NCI-H2107 treated with DMSO at 0.1 percent for 48 hours (cell line): Measurements from ENCODE around the gene LOXHD1.
A peak's percentile ranks its signal among the peaks of the same experiment; 100 is the strongest.

Experiments used
- DNase-seq: peaks from one replicate; lab custom pipeline; 2025; ENCODE audit not compliant: unreplicated experiment; lab: John Stamatoyannopoulos, UW

Gene LOXHD1

DNA sequence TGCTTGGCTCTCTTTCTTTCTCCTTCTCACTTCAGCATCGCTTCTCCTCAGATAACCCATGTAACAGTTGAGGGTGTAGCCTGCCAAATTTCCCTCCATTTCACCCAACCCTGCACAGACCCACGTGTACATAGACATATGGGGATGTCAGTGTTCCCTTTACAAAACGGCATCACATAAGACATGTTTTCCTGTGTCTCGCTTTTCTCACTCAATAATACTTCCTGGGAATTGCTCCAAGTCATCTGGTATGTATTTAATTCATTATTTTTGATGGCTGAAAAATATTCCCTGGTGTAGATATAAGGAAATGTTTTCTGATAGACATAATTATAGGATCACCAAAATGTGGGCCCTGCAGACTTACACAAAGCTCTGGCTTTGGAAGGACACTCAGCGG lies 176.8 kb downstream of the LOXHD1 start:
- no peak for DNase-seq

GRCh38 chr18:46478796-46479195 lies 178.2 kb downstream of the LOXHD1 start:
- peak; percentile 42 for DNase-seq

DNA sequence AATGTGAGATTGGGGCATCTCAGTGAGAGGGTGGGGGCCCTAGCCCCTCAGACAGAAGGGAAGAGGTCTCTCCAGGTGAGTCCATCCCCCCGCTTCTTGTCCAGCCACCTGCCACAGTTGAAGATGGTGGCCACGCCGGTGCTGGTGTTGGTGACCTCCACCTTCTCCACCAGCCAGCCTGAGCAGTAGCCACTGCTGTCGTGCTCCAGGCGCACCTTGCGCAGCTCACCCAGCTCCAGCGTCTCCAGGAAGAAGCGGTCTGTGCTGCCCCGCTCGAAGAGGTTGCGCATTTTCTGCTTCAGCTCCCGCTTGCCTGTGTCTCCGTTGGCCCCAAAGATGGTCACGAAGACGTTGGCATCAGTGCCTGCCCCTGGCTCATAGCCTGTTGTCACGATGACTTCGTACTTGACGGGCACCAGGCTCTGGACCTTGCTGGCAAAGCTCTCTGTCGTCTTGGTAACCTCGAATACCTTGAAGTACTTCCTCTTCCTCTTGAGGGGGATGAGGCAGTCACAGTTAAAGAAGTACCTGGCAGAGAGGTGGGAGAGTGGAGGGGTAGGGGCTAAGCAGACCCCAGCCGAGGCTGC lies 179.5 kb downstream of the LOXHD1 start:
- DNase-seq, result no peak

DNA sequence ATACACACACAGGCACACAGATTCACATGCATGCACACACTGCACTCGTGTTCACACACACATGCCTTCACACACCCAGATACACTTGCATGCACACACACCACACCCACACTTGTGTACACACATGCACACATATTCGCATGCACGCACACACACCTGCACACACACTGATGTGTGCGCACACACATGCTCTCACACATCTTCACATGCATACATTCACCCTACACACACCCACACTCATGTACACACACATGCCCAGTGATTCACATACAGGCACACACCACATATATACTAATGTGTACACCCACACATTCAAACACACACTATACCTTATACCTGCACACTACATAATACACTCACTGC lies 181.6 kb downstream of the LOXHD1 start:
- DNase-seq, result no peak

GRCh38 chr18:46474487-46475389 lies 182.3 kb downstream of the LOXHD1 start:
- DNase-seq, result peak; percentile 92

DNA sequence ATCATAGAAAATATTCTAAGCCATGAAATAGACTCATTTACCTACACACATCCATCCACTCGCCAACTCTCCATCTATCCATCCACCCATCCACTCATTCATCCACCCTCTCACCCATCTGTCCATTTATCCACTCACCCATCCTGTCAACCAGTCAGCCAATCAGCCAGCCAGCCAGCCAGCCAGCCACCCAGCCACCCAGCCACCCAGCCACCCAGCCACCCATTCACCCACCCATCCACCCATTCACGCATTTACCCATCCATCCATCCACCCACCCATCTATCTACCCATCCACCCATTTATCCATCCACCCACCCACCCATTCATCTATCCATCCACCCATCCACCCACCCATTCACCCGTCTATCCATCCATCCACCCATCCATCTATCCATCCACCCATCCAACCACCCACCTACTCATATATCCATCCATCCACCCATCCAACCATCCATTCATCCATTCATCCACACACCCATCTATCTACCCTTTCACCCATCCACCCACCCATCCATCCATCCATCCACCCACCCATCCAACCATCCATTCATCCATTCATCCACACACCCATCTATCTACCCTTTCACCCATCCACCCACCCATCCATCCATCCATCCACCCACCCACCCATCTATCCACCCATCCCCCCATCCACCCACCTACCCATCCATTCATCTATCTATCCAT lies 185.1 kb downstream of the LOXHD1 start:
- no peak for DNase-seq

GRCh38 chr18:46470714-46471113 lies 186.3 kb downstream of the LOXHD1 start:
- no peak for DNase-seq

- DNase-seq, result peak; percentile 88
Observed at GRCh38 chr18:46469186-46469915, 187.7 kb downstream of the LOXHD1 start.

DNA sequence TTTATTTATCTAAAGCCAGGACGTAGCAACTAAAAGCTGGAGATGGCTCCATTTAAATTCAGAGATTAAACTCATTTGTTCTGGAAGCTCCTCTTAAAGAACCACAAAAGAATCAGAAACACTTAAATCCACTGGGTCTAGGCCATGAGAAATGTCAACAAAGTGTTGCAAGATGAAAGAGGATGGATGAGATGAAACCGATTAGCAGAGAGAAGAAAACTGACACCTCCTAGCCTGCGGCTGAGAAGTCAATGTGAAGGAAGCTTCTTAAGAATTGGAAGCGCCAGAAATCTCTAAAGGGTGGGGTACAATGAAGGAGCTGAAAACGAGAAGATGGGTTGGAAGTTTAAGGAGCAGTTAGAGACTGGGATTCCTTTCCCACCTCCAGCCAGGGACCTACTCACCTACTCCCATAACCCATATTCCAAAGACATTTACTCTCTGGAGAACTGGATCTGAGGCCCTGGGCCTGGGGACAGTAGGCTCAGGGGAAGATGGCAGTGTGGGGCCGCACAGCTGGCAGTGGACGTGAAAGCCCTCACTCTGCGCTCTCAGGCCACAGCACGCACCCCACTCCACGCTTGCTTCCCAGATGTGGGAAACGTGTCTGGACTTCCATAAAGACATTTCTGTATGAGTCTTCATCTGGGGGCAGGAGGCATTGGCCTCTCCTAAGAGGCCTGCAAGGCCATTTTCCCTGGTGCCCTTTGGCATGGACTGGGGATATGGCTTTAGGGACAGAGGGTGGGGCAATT lies 188.4 kb downstream of the LOXHD1 start:
- peak; percentile 21 for DNase-seq

DNA sequence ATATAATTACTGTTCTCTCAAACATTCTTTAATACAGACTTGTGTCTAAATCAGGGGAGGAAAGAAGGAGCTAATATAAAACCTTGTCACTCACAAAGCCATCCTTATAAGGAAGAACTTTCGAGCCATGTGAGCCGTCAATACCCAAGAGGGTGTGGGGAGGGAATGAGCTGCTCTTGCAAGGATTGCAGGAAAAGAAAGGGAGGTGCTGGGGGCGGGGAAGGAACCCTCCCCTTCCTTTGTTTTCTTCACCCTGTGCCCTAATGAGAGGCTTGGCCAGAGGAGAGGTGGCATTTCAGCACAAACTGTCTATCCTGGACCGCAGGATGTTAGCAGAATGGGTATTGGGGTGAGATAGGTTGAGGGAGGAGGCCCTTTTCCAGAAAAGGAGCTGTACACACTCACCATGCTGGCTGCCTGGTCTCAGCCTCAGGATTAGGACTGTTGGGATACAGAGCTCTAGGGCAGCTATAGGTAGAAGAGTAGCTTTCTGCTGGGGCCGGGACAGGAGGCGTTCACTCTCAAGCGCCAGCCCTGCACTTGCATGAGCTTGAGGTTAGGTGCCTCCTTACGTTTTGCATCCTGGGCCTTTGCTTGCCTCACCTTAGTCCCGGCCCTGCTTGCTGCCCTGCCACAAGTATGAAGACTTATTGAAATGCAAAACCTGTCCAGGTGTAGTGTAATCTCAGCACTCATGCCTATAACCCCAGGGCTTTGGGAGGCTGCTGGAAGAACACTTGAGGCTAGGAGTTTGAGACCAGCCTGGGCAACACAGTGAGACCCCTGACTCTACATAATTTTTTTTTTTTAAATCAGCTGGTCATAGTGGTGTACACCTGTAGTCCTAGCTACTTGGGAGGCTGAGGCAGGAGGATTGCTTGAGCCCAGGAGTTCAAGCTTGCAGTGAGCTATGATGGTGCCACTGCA lies 190.5 kb downstream of the LOXHD1 start:
- DNase-seq, result no peak

DNA sequence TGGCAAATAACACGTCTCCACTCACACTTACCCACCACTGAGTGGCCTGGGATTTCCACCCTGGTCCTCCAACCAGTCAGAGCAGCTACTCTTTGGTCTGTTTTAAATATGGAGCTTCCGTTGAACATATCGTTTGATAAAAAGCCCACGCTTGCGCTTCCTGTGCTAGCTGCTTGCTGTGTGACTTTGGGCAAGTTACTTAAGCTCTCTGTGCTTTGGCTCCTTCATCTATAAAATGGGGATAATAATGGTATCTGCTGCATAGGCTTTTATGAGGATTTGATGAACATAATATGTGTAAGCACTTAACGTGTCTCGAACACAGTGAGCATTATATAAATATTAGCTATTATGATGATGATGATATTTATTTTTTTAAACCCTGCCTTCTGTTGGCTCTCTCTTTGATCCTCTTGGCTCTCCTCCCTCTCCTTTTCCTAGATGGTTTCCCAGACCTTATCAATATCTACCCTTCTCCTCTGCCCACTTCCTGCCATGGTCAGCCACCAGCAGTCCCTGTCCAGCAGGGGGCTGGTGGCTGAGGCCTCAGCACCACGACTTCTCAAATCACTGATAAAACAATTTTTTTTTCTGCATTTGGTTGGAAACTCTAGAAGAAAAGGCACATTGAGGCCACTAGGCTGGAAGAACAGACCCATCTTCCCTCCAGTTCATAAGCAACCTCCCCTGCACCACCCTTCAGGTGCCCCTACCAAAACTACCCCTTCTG lies 191.9 kb downstream of the LOXHD1 start:
- no peak for DNase-seq

GRCh38 chr18:46462523-46462922 lies 194.5 kb downstream of the LOXHD1 start:
- DNase-seq, result no peak

DNA sequence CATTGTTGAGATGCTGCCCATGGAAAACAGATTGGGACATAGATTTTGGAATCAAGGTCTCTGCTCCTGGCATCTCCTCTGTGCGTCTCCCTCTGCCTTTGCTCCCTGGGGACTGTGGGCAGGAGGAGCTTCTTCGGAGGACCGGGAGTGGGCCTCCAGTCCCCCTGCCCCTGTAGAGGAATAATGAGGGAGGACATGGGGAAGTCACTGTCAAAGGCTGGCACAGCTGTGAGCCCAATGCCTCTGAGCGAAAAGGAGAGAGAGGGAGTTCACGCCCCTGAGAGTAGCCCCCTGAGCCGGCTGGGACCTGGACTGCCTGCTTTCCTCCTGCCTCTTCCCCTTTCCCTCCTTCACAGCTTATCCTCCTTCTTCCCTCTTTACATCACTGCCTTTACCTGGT lies 195.0 kb downstream of the LOXHD1 start:
- no peak for DNase-seq

DNA sequence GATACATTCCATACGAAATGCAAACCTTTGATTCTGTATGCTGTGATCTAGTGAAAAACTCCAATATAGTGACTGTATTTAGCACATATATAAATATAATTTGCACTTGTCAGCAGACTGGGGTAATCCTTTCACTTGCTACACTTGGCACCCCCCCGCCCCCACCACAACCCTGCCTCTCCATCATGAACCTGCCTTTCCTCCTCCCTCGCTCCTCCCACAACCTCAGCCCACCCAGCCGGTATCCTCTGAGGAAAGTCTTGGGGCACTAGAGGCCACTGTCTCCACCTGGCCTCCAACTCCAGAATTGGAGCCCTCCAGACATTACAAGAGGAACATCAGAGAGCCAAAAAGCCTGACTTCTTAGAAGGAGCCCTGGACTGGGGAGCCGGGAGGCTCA lies 196.3 kb downstream of the LOXHD1 start:
- DNase-seq, result no peak

DNA sequence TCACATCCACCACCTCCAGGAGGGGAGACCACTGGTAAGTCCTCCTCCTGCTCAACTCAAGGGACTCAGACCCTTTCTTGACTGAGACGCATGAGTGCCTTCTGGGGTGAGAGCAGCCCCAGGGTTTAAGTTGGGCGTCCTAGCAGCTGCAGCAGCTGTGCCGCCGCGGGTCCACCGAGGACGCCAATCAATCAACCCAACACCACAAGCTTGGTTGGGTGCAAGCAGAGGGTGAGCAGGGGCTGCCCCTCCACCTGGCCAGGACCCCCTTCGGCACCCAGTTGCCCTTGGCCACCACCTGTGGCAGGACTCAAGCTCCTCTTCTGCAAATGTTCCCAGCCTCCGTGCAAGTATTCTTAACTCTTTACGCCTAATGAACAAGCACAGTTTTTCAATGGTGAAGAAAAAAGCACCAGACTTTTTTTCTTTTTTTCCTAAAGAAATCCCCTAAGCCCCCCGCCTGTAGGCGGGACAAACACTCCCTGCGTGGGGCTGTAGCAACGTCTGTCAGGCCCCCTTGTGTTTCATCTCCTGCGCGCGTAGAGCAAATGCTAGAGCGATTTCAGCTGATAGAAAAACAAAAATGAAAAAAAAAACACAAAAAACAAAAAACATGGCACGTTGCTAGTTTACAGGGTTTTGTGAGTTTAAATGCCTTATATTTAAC lies 197.1 kb downstream of the LOXHD1 start:
- no peak for DNase-seq

DNA sequence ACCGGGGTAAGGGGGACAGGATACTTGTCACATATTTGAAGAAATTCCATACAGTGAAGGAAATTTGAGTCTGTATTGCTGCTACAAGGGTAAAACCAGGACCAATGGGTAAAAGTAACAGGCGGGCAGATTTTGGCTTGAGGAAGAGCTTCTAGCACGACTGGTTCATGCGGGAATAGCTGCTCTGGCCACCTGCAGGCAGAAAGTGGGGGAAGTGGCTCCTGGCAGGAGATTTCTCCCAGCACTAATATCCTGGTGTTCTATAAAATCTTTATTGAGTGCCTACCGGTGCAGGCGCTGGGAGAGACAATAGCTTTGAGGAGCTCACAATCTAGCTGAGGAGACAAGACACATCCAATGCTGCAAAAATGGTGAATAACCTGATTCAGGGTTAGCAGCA lies 198.5 kb downstream of the LOXHD1 start:
- DNase-seq, result peak; percentile 22

DNA sequence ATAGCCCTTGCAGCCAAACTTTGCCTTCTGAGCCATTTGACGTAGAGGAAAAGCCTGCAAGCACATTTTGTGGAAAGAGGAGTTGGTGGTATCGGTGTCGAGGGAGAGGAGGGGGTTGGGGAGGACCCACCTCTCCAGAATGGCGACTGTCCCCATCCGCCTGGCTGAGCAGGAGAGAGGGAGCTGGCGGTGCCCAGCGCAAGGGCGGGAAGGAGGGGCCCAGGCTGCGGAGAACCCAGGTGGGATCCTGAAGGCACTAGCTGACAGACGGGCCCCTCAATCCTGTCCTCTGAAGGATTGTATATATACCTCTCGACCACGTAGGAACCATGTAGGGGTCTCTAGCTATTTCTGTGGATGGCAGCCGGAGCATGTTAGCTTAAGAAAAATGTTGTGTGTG lies 200.3 kb downstream of the LOXHD1 start:
- DNase-seq, result no peak

GRCh38 chr18:46452820-46453219 lies 204.2 kb downstream of the LOXHD1 start:
- DNase-seq, result peak; percentile 45
